ENCODE results near the gene BTBD6.
"Not testable (repeated sequence)": the region's sequence is repeated elsewhere in the genome, so short reads cannot be mapped to it uniquely, and the experiment has no call there.

BTBD6 gene

DNA sequence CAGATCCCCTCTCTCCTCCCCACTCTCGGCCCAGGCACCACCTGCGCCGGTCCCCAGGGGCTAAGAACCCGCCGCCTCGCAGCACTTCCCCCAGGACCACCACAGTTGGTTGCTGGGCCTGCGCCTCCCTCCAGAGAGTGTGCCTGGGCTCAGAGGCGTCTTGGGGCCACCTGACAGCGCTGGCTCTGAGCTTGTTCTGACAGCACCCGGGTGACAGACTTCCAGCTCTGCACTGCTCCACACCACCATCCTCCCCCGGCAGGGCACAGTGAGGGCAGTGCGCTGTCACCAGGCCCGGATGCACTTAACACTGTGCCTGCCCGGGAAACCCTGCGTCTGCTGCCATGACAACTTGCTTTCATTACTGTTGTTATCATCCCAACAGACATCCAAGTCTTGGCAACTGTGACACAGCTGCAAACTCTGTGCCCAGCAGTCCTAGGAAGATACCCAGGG lies 45.8 kb downstream of the BTBD6 start:
- peak; percentile 37 for DNase-seq (ENCODE audit: low spot score)

DNA sequence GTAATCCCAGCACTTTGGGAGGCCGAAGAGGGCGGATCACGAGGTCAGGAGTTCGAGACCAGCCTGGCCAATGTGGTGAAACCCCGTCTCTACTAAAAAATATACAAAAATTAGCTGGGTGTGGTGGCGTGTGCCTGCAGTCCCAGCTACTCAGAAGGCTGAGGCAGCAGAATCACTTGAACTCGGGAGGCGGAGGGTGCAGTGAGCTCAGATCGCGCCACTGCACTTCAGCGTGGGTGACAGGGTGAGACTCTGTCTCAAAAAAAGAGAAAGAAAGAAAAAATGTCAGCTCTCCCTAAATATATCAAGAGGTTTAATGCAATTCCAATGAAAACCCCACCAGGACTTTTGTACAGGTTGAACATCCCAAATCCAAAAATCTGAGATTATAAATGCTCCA lies 49.0 kb downstream of the BTBD6 start:
- not testable (repeated sequence) for DNase-seq (ENCODE audit: low spot score)

DNA sequence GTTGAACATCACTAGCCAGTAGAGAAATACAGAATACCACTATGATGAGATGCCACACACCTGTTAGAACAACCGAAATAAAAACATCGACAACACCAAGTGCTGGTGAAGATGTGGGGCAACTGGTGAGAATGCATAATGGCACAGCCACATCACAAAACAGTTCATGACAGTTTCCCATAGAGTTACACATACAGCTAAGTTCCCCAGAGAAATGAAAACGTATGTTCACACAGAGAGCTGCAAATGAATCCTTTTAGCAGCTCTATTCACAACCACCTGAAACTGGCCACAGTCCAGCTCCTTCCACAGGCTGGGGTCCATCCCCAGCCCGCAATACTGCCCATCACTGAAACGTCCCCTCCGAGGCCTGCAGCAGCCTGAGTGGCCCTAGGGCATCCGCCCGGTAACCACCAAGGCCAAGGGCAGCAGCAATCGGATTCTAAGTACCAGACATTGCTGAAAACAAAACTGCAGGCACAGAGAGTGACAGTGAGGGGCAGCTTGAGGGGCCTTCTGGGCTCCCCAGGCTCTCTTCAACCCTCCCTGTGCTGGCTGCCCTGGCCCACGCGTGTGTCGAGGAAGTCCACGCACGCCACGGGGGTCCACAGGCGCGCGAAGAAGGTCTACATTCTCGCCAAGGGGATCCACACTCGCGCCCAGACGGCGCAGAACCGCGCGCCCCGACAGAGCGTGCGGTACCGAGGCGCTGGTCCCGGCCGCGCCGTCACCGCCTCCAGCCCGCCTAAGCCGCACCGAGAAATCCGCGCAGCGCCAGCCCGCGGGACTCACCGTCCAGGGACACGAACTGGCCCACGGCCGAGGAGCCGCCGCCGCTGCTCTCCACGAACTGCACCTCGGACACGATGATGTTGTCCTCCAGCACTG lies 51.6 kb downstream of the BTBD6 start:
- peak; percentile 65 for DNase-seq (ENCODE audit: low spot score)

All from D341Med (cell line).